NAMALWA (cell line): Measurements from ENCODE around the gene SCPEP1.

Source experiments
- DNase-seq: peaks from one replicate; pipeline ENCODE4 v3.0.0-alpha.2; 2015; ENCODE audit warnings: low spot score

The SCPEP1 gene

GRCh38 chr17:57002904-57003303, 25.0 kb downstream of the SCPEP1 start:
- no peak for DNase-seq

- DNase-seq = peak; percentile 92
Observed at GRCh38 chr17:57004944-57005579, 27.1 kb downstream of the SCPEP1 start.

- peak; percentile 33 for DNase-seq
Observed at GRCh38 chr17:57006040-57006439, 28.1 kb downstream of the SCPEP1 start.

- no peak for DNase-seq
Observed at GRCh38 chr17:57008958-57009357, 31.0 kb downstream of the SCPEP1 start.

GRCh38 chr17:57009737-57010445, 32.0 kb downstream of the SCPEP1 start:
- peak; percentile 79 for DNase-seq

- no peak for DNase-seq
Observed at GRCh38 chr17:57010487-57010886, 32.6 kb downstream of the SCPEP1 start.

GRCh38 chr17:57011491-57012015, 33.6 kb downstream of the SCPEP1 start:
- no peak for DNase-seq

GRCh38 chr17:57016071-57016763, 38.3 kb downstream of the SCPEP1 start:
- no peak for DNase-seq

- DNase-seq = no peak
Observed at GRCh38 chr17:57016764-57017116, 38.8 kb downstream of the SCPEP1 start.

- DNase-seq = no peak
Observed at GRCh38 chr17:57017625-57018024, 39.7 kb downstream of the SCPEP1 start.

- DNase-seq = no peak
Observed at GRCh38 chr17:57020208-57020607, 42.3 kb downstream of the SCPEP1 start.

- DNase-seq = no peak
Observed at GRCh38 chr17:57021226-57021940, 43.5 kb downstream of the SCPEP1 start.

GRCh38 chr17:57025876-57026275, 47.9 kb downstream of the SCPEP1 start:
- DNase-seq = no peak

- DNase-seq = no peak
Observed at GRCh38 chr17:57027852-57028251, 49.9 kb downstream of the SCPEP1 start.

GRCh38 chr17:57032343-57032742, 54.4 kb downstream of the SCPEP1 start:
- DNase-seq = no peak

- DNase-seq = no peak
Observed at GRCh38 chr17:57033296-57033695, 55.4 kb downstream of the SCPEP1 start.

GRCh38 chr17:57034807-57035754, 57.1 kb downstream of the SCPEP1 start:
- no peak for DNase-seq

GRCh38 chr17:57035971-57036481, 58.1 kb downstream of the SCPEP1 start:
- DNase-seq = no peak

- no peak for DNase-seq
Observed at GRCh38 chr17:57037411-57037810, 59.5 kb downstream of the SCPEP1 start.

- DNase-seq = no peak
Observed at GRCh38 chr17:57038486-57038885, 60.6 kb downstream of the SCPEP1 start.

GRCh38 chr17:57040571-57040970, 62.6 kb downstream of the SCPEP1 start:
- DNase-seq = no peak
